Left renal pelvis (tissue), 4 donors: ENCODE results near the gene COL19A1. TPM values are rescaled to one million over a fixed set of nuclear protein-coding genes. Genes with fewer than 3 reads are reported as not detected.
"Not testable (repeated sequence)": the region's sequence is repeated elsewhere in the genome, so short reads cannot be mapped to it uniquely, and the experiment has no call there.

Source experiments
- DNase-seq, 4 donors: peaks; one replicate each; pipeline ENCODE4 v3.0.0-alpha.2; 2013; ENCODE audit warnings: low read depth in 4 of 4, low spot score in 3 of 4
- polyA plus RNA-seq, 4 donors: library from polyadenylated mRNA; unstranded; fragments of 120-200 nt; gene quantifications; one replicate each; pipeline ENCODE4 v1.2.1, GENCODE V29; 2013; ENCODE audit not compliant: insufficient read length in 4 of 4

The COL19A1 gene
- polyA plus RNA-seq, 4 donors: 0.11 to 2.7 (median 2.4) TPM

DNA sequence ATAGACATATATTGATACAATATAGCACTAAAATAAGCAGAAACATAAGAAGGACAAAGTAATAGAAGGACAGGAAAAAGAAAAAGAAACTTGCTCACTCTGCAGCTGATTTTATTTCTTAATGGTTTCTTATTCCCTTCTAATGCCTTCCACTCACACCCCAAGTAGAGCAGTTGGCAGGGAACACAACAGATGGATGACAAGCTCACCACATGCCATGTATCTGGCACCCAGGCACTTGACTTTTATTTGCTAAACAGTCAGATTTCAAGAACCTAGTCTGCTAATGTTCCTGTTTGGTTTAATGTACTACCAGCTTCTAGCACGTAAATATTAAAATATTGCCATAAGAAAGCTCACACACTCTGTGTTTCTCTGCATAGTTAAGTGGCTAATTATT lies 87.1 kb downstream of the COL19A1 start:
- no peak for DNase-seq

DNA sequence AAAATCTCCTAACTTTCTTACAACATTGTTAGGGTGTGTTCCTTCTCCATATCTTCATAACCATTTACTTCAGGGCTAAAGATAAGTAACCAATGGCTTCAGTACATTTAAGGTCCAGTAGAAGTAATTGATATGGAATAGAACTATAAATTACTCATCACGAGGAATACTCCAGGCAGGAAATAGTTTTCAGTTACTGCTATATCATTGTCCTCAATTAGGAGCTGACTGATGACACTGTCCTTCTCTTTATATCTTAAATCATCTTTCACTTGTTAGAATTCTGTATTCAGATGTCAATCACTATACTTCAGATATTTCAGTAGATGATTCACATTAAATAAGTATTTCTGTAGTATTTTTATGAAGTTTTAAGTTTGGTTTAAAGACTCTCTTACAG lies 88.4 kb downstream of the COL19A1 start:
- DNase-seq: no peak

GRCh38 chr6:69957985-69958559 lies 91.7 kb downstream of the COL19A1 start:
- no peak for DNase-seq

DNA sequence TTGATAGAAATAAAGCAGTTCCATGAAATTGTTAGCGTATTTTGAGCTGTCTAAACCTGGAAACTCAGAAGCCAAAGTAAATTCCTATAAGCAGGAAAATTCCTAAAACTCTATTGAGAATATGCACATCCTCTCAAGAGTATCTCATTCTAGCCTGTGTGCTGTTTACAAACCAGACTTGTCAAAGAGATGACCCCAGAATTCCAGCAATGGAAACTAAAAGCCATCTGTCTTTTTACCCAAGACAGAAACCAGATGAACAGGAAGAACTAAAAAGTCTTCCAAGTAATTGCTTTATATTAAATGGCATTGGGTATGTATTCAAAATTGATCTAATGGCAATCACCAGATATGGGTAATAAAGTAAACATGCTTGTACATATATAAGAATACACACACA lies 92.6 kb downstream of the COL19A1 start:
- no peak for DNase-seq

DNA sequence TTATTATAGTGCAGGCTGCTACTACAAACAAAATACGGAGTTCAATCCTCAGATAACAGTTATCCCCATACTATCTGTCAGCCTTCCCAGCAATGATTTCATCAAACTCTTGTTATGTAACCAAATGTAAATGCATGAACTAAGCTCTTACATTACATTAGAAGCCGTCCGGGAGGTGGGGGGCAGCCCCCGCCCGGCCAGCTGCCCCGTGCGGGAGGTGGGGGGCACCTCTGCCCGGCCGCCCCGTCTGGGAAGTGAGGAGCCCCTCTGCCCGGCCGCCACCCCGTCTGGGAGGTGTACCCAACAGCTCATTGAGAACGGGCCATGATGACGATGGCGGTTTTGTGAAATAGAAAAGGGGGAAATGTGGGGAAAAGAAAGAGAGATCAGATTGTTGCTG lies 99.6 kb downstream of the COL19A1 start:
- DNase-seq: not testable (repeated sequence)

DNA sequence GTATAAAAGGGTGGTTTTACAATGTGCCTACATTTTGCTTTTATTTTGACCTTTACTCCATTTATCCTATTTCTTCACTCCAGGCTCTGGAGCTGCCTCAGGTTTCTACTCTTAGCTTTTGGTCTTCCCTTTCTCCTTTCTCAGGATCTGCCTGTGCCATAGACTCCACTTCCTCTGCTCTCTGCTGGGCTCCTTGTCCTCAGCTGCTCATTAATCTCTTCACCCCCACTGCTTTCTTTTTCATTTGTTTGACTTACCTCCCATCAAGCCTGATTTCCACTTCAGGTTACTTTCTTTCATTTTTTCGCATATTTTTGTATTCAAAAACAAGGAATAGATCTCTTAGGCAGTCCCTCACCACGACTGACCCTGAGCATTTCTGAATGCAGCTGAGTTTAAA lies 106.8 kb downstream of the COL19A1 start:
- DNase-seq: no peak

- DNase-seq: no peak
These were observed 107.4 kb downstream of the COL19A1 start for GRCh38 chr6:69973763-69974162.

GRCh38 chr6:69974193-69974592 lies 107.8 kb downstream of the COL19A1 start:
- no peak for DNase-seq

DNA sequence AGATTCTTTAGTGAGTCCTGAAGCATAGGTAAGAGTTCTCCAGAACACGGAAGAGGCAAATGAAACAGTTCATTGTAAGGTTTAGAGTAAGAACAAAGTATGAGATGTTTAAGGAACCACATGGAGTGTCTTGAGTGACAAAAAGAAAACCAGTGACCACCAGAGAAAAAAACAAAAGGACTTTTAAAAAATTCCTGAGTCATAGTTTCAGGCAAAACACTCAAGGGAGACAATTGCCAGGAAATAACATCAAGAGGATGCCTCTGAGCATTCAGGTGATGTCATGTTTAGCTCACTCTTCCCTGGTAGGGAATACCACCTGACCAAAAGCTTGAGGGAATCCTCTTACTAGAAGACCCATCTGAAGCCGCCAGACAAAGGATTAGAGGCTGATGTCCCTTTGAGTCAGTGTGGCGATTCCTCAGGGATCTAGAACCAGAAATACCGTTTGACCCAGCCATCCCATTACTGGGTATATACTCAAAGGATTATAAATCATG lies 110.3 kb downstream of the COL19A1 start:
- no peak for DNase-seq

- no peak for DNase-seq
These were observed 114.3 kb downstream of the COL19A1 start for GRCh38 chr6:69980624-69981023.

- DNase-seq: no peak
These were observed 118.2 kb downstream of the COL19A1 start for GRCh38 chr6:69984506-69984905.

GRCh38 chr6:69985180-69985579 lies 118.8 kb downstream of the COL19A1 start:
- no peak for DNase-seq

- DNase-seq: no peak
These were observed 121.2 kb downstream of the COL19A1 start for GRCh38 chr6:69987550-69987949.

DNA sequence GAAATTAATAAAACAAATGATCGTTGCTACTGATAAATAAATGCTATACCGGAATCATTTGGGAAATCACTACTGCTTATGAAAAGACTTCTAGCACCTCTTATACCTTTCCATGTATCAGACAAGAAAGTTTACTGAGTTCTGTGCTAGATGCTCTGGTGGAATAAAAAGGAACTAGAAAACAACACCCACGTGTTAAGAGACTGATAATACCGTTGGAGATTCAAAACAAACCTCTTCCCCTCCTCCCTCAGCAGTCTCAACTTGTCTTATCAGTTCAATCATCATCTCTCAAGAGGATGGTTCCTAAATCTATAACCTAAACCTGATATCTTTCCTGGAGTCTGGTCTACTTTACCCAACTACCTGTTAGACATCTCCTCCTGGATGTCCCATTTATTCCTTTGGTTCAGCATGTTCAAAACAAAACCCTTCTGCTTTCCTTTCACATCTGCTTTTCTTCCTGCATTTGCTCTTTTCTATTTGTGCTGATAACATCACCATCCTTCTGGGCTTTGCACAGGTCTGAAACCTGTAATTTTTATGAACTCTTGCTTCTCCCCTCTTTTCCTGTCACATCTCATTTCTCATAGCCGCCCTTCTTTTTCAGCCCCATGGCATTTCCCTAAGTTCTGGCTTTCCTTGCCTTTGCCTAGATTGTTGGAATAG lies 122.2 kb downstream of the COL19A1 start:
- DNase-seq: no peak

- DNase-seq: no peak
These were observed 127.9 kb downstream of the COL19A1 start for GRCh38 chr6:69994251-69994650.

- no peak for DNase-seq
These were observed 141.8 kb downstream of the COL19A1 start for GRCh38 chr6:70008189-70008588.

- not testable (repeated sequence) for DNase-seq
These were observed 144.0 kb downstream of the COL19A1 start for GRCh38 chr6:70010339-70010738.

DNA sequence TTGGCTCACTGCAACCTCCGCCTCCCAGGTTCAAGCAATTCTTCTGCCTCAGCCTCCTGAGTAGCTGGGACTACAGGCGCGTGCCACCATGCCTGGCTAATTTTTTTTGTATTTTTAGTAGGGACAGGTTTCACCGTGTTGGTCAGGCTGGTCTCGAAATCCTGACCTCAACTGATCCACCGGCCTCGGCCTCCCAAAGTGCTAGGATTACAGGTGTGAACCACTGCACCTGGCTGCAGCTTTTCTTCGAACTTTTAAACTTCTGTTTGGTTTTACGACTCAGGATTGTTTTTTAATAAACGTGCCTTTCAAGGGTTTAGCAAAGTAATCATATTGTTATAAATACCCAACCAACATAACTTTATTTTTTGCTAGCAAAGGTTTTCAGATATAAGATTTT lies 156.8 kb downstream of the COL19A1 start:
- not testable (repeated sequence) for DNase-seq

DNA sequence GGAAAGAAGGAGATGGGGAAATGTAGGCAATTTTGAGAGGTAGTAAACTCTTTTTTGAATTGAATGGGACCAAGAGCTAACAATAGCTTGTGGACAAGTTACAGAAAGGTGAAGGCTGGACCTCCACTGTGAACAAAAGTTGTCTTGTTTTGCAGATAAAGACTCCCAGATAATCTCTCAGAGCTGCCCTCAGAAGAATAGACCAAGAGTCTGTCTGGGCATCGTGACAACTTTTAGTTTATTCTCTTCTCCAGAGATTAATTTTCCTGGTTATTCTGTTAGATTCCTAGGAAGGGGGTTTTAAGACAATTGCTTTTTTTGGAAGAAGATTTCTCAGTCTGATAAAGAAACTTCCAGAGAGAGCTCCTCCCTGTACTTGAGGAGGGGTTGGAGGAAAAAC lies 161.9 kb downstream of the COL19A1 start:
- DNase-seq: no peak

GRCh38 chr6:70028926-70029325 lies 162.6 kb downstream of the COL19A1 start:
- no peak for DNase-seq

- no peak for DNase-seq
These were observed 167.4 kb downstream of the COL19A1 start for GRCh38 chr6:70033781-70034180.

DNA sequence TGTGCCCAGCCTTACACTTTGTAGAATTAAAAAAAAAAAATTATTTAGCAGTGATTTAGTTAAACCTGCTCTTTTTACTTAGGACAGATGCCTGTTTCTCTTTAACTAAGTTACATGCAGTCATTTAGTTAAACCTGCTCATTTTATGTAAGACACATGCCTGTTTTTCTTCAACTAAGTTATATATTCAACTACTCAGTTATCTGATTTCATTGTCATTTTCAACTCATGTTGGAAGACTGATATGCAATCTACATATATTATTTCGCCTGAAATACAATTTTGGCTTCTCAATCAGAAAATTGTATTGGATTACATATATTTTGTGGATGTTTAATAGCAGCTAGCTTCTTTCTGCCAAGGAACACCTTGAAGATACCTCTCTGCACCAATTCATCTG lies 171.1 kb downstream of the COL19A1 start:
- no peak for DNase-seq

DNA sequence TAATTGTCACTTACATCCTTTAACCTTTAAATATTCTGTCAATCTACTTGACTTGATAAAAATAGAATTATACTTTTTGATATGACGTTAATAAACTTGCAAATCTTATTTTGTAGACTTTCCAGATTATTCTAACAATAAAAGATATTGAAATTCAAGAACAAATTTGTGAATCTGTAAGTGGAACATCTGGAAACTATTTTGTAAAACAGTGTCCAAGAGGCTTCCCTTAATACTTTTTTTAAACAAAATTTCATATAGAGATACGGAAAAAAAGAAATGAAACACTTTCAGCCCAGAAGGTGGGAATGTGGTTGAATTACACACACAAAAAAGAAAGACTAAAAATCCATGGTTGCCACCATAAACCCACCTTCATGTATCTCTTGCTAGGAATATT lies 174.4 kb downstream of the COL19A1 start:
- no peak for DNase-seq
